ENCODE results near the gene COLEC11. TPM values are rescaled to one million over a fixed set of nuclear protein-coding genes. Genes with fewer than 3 reads are reported as not detected.

COLEC11 gene
- total and polyA plus RNA-seq, 9 of the 15 experiments (the other 6 are each of a cell fraction or from before 2014, with no cell fraction given) = 0.32 to 4.3 (median 1.8) TPM

DNA sequence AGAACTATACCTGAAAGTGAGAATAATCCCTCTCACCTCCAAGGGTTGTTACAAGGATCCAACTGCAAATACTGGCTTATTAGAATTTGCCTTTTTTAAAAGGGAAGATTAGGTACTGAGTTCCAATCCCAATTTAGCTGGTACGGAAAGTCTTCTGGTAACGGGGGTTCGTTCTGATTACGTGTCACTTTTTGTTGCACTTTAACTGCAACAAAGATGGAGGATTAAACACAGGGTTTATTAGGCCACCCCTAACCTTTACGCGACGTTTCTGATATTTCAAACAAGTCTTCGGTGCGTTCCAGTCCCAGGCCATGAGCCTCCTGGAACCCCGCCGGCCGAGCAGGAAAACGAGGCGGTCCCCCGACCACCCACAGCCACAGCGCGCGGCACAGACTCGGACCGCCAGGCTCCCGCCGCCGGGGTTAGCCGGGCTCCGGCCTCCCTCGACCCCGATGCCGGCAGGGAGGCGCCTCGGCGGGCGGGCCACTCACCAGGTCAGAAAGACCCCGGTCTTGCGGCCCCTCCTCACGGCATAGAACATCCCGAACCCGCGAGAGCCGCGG lies 37.2 kb upstream of the COLEC11 start (continued):
- TF ChIP-seq HDAC3 (IDR thresholded peaks at IDR 0.05; ENCODE audit: borderline replicate concordance, partially characterized antibody) (no peak), HMG20A (CRISPR knock-in tag; conservative IDR thresholded peaks at IDR 0.05) (no peak), CHD7 (IDR thresholded peaks at IDR 0.05; ENCODE audit: low read depth, low read length) (no peak), NFIC (IDR thresholded peaks at IDR 0.05) (peak; percentile 21; the same call in 1 of the 2 replicates), ZNF408 (CRISPR knock-in tag; IDR thresholded peaks at IDR 0.05; ENCODE audit: low read depth) (no peak), ZBTB9 (CRISPR knock-in tag; IDR thresholded peaks at IDR 0.05) (peak; percentile 27; the same call in 1 of the 2 replicates), SMARCE1 (IDR thresholded peaks at IDR 0.05) (no peak), GTF2E2 (tag; IDR thresholded peaks at IDR 0.05) (0 out of 2 replicates have a peak, but pooled peaks have one; percentile 74), PURB (CRISPR knock-in tag; IDR thresholded peaks at IDR 0.05; ENCODE audit: low read depth) (0 out of 2 replicates have a peak, but pooled peaks have one; percentile 54), JUN (IDR thresholded peaks at IDR 0.05; ENCODE audit: borderline replicate concordance, low read depth, low read length) (no peak), JUN (CRISPR knock-in tag; IDR thresholded peaks at IDR 0.05; ENCODE audit: borderline replicate concordance) (no peak), NR2F6 (CRISPR knock-in tag; IDR thresholded peaks at IDR 0.05) (no peak), PHF21A (IDR thresholded peaks at IDR 0.05; ENCODE audit: borderline replicate concordance, low read depth) (no peak), KLF13 (tag; IDR thresholded peaks at IDR 0.05; ENCODE audit: borderline replicate concordance, low read depth) (no peak)
- TF ChIP-seq, protein P1, sequence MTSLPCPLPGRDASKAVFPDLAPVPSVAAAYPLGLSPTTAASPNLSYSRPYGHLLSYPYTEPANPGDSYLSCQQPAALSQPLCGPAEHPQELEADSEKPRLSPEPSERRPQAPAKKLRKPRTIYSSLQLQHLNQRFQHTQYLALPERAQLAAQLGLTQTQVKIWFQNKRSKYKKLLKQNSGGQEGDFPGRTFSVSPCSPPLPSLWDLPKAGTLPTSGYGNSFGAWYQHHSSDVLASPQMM (CRISPR knock-in tag; IDR thresholded peaks at IDR 0.05) = no peak
